DND-41 (cell line): Measurements from ENCODE around the gene CCDC102B.

ENCODE experiments used
- EZH2 ChIP-seq: IDR thresholded peaks from 3 replicates; pipeline ENCODE4 v1.6.1; 2012; ENCODE audit warnings: borderline replicate concordance, low read depth, mild to moderate bottlenecking, moderate library complexity, low read length, inconsistent platforms; ENCODE audit not compliant: severe bottlenecking
- TF ChIP-seq, protein P1 (sequence below): IDR thresholded peaks from 2 replicates; pipeline ENCODE4 v1.5.1; 2012; ENCODE audit warnings: borderline replicate concordance, low read length, moderate library complexity, mild to moderate bottlenecking; ENCODE audit not compliant: poor library complexity, severe bottlenecking; ENCODE audit errors: extremely low read depth

DNA sequence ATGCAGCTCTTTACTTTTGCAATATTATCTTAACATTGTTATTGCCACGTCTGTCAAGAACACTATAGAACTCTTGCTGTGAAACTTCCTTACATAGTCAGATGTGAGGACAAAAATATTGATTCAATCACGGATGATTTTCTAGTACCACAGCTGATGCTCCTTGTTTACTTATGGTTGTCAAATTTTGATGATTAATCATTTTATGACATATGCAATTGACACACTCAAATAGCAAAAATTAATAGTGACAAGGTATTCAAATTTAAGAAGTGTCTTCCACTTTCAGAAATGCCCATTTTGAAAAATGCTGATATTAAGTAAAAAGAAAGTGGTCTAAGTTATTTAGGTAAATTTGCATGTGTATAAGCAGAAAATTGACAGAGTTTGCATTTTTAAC lies 284.0 kb downstream of the CCDC102B start:
- TF ChIP-seq, protein P1, sequence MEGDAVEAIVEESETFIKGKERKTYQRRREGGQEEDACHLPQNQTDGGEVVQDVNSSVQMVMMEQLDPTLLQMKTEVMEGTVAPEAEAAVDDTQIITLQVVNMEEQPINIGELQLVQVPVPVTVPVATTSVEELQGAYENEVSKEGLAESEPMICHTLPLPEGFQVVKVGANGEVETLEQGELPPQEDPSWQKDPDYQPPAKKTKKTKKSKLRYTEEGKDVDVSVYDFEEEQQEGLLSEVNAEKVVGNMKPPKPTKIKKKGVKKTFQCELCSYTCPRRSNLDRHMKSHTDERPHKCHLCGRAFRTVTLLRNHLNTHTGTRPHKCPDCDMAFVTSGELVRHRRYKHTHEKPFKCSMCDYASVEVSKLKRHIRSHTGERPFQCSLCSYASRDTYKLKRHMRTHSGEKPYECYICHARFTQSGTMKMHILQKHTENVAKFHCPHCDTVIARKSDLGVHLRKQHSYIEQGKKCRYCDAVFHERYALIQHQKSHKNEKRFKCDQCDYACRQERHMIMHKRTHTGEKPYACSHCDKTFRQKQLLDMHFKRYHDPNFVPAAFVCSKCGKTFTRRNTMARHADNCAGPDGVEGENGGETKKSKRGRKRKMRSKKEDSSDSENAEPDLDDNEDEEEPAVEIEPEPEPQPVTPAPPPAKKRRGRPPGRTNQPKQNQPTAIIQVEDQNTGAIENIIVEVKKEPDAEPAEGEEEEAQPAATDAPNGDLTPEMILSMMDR = no peak
- TF ChIP-seq EZH2 = no peak
